Loucy (cell line): ENCODE results near the gene BLID.

Experiments
- H2AFZ ChIP-seq: fragments of 200-600 bp; sonication (generic); 2 replicates; pipeline ENCODE4 v1.6.0; 2016; ENCODE audit warnings: antibody characterized with exemption, mild to moderate bottlenecking, low read length, moderate library complexity
- H3F3A ChIP-seq: fragments of 200-600 bp; 2 replicates; pipeline ENCODE4 v1.6.0; 2016; ENCODE audit warnings: antibody characterized with exemption, low read depth, mild to moderate bottlenecking
- H3K27me3 ChIP-seq: fragments of 200-600 bp; sonication (generic); 2 replicates; pipeline ENCODE4 v1.6.1; 2014; ENCODE audit warnings: low read length, mild to moderate bottlenecking; ENCODE audit not compliant: insufficient read depth, poor library complexity, severe bottlenecking
- H3K36me3 ChIP-seq: fragments of 200-600 bp; sonication (generic); 2 replicates; pipeline ENCODE4 v1.6.1; 2016; ENCODE audit warnings: low read length; ENCODE audit not compliant: insufficient read depth
- H3K4me1 ChIP-seq: fragments of 200-600 bp; sonication (generic); 2 replicates; pipeline ENCODE4 v1.5.1; 2014; ENCODE audit warnings: low read length, mild to moderate bottlenecking; ENCODE audit not compliant: insufficient read depth, poor library complexity, severe bottlenecking
- H3K4me2 ChIP-seq: fragments of 200-600 bp; sonication (generic); 2 replicates; pipeline ENCODE4 v1.6.0; 2014; ENCODE audit warnings: antibody characterized with exemption, low read length, low read depth, mild to moderate bottlenecking; ENCODE audit not compliant: poor library complexity, severe bottlenecking
- H3K4me3 ChIP-seq: fragments of 200-600 bp; sonication (generic); 2 replicates; pipeline ENCODE4 v1.5.1; 2014; ENCODE audit warnings: low read length, mild to moderate bottlenecking, mixed read lengths; ENCODE audit not compliant: poor library complexity, severe bottlenecking
- H3K79me2 ChIP-seq: fragments of 200-600 bp; sonication (generic); 2 replicates; pipeline ENCODE4 v1.6.1; 2014; ENCODE audit warnings: low read length; ENCODE audit not compliant: insufficient read depth
- H3K9ac ChIP-seq: fragments of 200-600 bp; sonication (generic); 2 replicates; pipeline ENCODE4 v1.6.0; 2014; ENCODE audit warnings: mild to moderate bottlenecking, low read depth, low read length, moderate library complexity; ENCODE audit not compliant: poor library complexity, severe bottlenecking
- H3K9me2 ChIP-seq: fragments of 200-600 bp; sonication (generic); replicated peaks from 2 replicates; pipeline ENCODE4 v1.6.1; 2016; ENCODE audit warnings: low read depth, low read length, mixed read lengths
- H3K9me3 ChIP-seq: fragments of 200-600 bp; sonication (generic); 2 replicates; pipeline ENCODE4 v1.6.1; 2014; ENCODE audit warnings: mild to moderate bottlenecking, antibody characterized with exemption, low read length, low read depth; ENCODE audit not compliant: insufficient read depth
- H4K20me1 ChIP-seq: fragments of 200-600 bp; sonication (generic); 2 replicates; pipeline ENCODE4 v1.6.0; 2014; ENCODE audit warnings: antibody characterized with exemption, low read length, mild to moderate bottlenecking; ENCODE audit not compliant: insufficient read depth, poor library complexity, severe bottlenecking
- CTCF ChIP-seq: fragments of 200-600 bp; sonication (generic); conservative IDR thresholded peaks from 2 replicates; pipeline ENCODE4 v1.5.1; 2014; ENCODE audit warnings: mild to moderate bottlenecking, antibody characterized with exemption, low read length
- EZH2phosphoT487 ChIP-seq: fragments of 200-600 bp; IDR thresholded peaks from 2 replicates; pipeline ENCODE4 v1.6.1; 2018; ENCODE audit warnings: antibody characterized with exemption, mild to moderate bottlenecking, moderate library complexity, borderline replicate concordance

The BLID gene

GRCh38 chr11:122077459-122077858 lies 38.6 kb downstream of the BLID start:
- TF ChIP-seq CTCF, result no peak
- no peak for TF ChIP-seq EZH2phosphoT487
- no peaks in the 10 kb centered on the region for H3K9me3 ChIP-seq
- H3K79me2 ChIP-seq, result no peaks in the 10 kb centered on the region
- H2AFZ ChIP-seq, result no peak overlapping the region
- H3K9me2 ChIP-seq, result no peaks in the 10 kb centered on the region
- no peaks in the 10 kb centered on the region for H3K36me3 ChIP-seq
- no peaks in the 10 kb centered on the region for H3F3A ChIP-seq
- no peak overlapping the region for H3K4me3 ChIP-seq
- H3K4me1 ChIP-seq, result no peaks in the 10 kb centered on the region
- no peaks in the 10 kb centered on the region for H4K20me1 ChIP-seq
- no peak overlapping the region for H3K9ac ChIP-seq
- no peak overlapping the region for H3K4me2 ChIP-seq
- H3K27me3 ChIP-seq, result no peaks in the 10 kb centered on the region

GRCh38 chr11:122076512-122077120 lies 39.4 kb downstream of the BLID start:
- no peaks in the 10 kb centered on the region for H3K9me3 ChIP-seq
- no peak for TF ChIP-seq CTCF
- no peak for TF ChIP-seq EZH2phosphoT487
- no peaks in the 10 kb centered on the region for H3K4me1 ChIP-seq
- H3K4me3 ChIP-seq, result no peak overlapping the region
- no peaks in the 10 kb centered on the region for H3K79me2 ChIP-seq
- H3K27me3 ChIP-seq, result no peaks in the 10 kb centered on the region
- H3F3A ChIP-seq, result no peaks in the 10 kb centered on the region
- H4K20me1 ChIP-seq, result no peaks in the 10 kb centered on the region
- H3K36me3 ChIP-seq, result no peaks in the 10 kb centered on the region
- no peak overlapping the region for H2AFZ ChIP-seq
- no peaks in the 10 kb centered on the region for H3K9me2 ChIP-seq
- no peak overlapping the region for H3K9ac ChIP-seq
- no peak overlapping the region for H3K4me2 ChIP-seq

- no peak overlapping the region for H3K4me3 ChIP-seq
- no peaks in the 10 kb centered on the region for H4K20me1 ChIP-seq
- no peak for TF ChIP-seq EZH2phosphoT487
- TF ChIP-seq CTCF, result no peak
- H3K9me2 ChIP-seq, result no peaks in the 10 kb centered on the region
- no peaks in the 10 kb centered on the region for H3K36me3 ChIP-seq
- H3K4me2 ChIP-seq, result no peak overlapping the region
- no peak overlapping the region for H3K9ac ChIP-seq
- no peaks in the 10 kb centered on the region for H3K9me3 ChIP-seq
- H3K27me3 ChIP-seq, result no peaks in the 10 kb centered on the region
- H3K4me1 ChIP-seq, result no peaks in the 10 kb centered on the region
- H3K79me2 ChIP-seq, result no peaks in the 10 kb centered on the region
- no peaks in the 10 kb centered on the region for H3F3A ChIP-seq
- H2AFZ ChIP-seq, result no peak overlapping the region
These were observed 41.0 kb downstream of the BLID start for GRCh38 chr11:122075016-122075415.
